ENCODE measurements around the gene HTR7. TPM values are rescaled to one million over a fixed set of nuclear protein-coding genes. Genes with fewer than 3 reads are reported as not detected.
A peak's percentile ranks its signal among the peaks of the same experiment; 100 is the strongest.

HTR7 gene
- total RNA-seq, 1 experiment from 2014 or later, result 0.62 TPM

GRCh38 chr10:90787393-90788198 is 70.2 kb downstream of the HTR7 start:
- Histone ChIP-seq H3K9me3 (ENCODE audit: low read length) (no peaks in the 10 kb centered on the region), H3K79me2 (ENCODE audit: low read length) (no peaks in the 10 kb centered on the region), H3K27me3 (ENCODE audit: low read length) (peaks cover 22% of the 10 kb centered on the region), H3K4me3 (ENCODE audit: low read length) (no peak overlapping the region), H3K9ac (ENCODE audit: low read length) (no peak overlapping the region), H3K36me3 (ENCODE audit: low read depth, low read length) (no peaks in the 10 kb centered on the region), H2AFZ (ENCODE audit: low read length) (no peak overlapping the region; the same call in 1 of the 2 replicates), H3F3A (ENCODE audit: low read length, unreplicated experiment) (no peaks in the 10 kb centered on the region), H3K27ac (ENCODE audit: low read length) (no peak overlapping the region), H3K4me2 (ENCODE audit: low read length) (no peak overlapping the region), H3K9me2 (replicated peaks; ENCODE audit: low read length) (no peaks in the 10 kb centered on the region), H4K20me1 (ENCODE audit: low read length) (no peaks in the 10 kb centered on the region), H3K4me1 (ENCODE audit: insufficient read depth, low read length) (no peaks in the 10 kb centered on the region)
- BruUV-seq (replicated peaks), result no TSS peak
- ATAC-seq (peak; percentile 64; the same call in 1 of the 2 replicates), DNase-seq (peak; percentile 55)
- TF ChIP-seq CTCF (conservative IDR thresholded peaks at IDR 0.05; ENCODE audit: low read depth, low read length) (peak; percentile 85), EZH2phosphoT487 (IDR thresholded peaks at IDR 0.05; ENCODE audit: borderline replicate concordance, low read length) (no peak), EZH2 (IDR thresholded peaks at IDR 0.05; ENCODE audit: low read length, unreplicated experiment) (no peak)
- ChIA-PET POLR2A (ENCODE audit: unreplicated experiment) (no interaction called here), CTCF (no interaction called here)
- intact Hi-C loops (cut with micrococcal nuclease), result loop anchor here (2.0 to 5.0 kb wide), 2 partner anchors 37 to 995 kb away; no protein-coding TSS in a partner anchor

GRCh38 chr10:90785782-90786181 is 72.1 kb downstream of the HTR7 start:
- H3K27ac ChIP-seq (ENCODE audit: low read length), result no peak overlapping the region
- intact Hi-C loops (cut with micrococcal nuclease), result loop anchor here (5.0 kb wide), 1 partner anchor 993 kb away; no protein-coding TSS in a partner anchor
- ChIA-PET POLR2A (ENCODE audit: unreplicated experiment) (no interaction called here), CTCF (no interaction called here)
- BruUV-seq (replicated peaks), result no TSS peak
- no peak for ATAC-seq
- no peak overlapping the region for H3K4me2 ChIP-seq (ENCODE audit: low read length)
- TF ChIP-seq EZH2 (IDR thresholded peaks at IDR 0.05; ENCODE audit: low read length, unreplicated experiment) (no peak), EZH2phosphoT487 (IDR thresholded peaks at IDR 0.05; ENCODE audit: borderline replicate concordance, low read length) (no peak), CTCF (conservative IDR thresholded peaks at IDR 0.05; ENCODE audit: low read depth, low read length) (no peak)
- no peak for DNase-seq
- H2AFZ ChIP-seq (ENCODE audit: low read length), result no peak overlapping the region
- no peak overlapping the region for H3K9ac ChIP-seq (ENCODE audit: low read length)
- H4K20me1 ChIP-seq (ENCODE audit: low read length), result no peaks in the 10 kb centered on the region
- no peaks in the 10 kb centered on the region for H3K9me3 ChIP-seq (ENCODE audit: low read length)
- H3K4me1 ChIP-seq (ENCODE audit: insufficient read depth, low read length), result no peaks in the 10 kb centered on the region
- no peaks in the 10 kb centered on the region for H3F3A ChIP-seq (ENCODE audit: low read length, unreplicated experiment)
- no peak overlapping the region for H3K4me3 ChIP-seq (ENCODE audit: low read length)
- peaks cover 10% of the 10 kb centered on the region; the same call in 1 of the 2 replicates for H3K27me3 ChIP-seq (ENCODE audit: low read length)
- H3K36me3 ChIP-seq (ENCODE audit: low read depth, low read length), result no peaks in the 10 kb centered on the region
- no peaks in the 10 kb centered on the region for H3K79me2 ChIP-seq (ENCODE audit: low read length)
- H3K9me2 ChIP-seq (replicated peaks; ENCODE audit: low read length), result no peaks in the 10 kb centered on the region

- POLR2A ChIA-PET (ENCODE audit: unreplicated experiment), result no interaction called here
Observed at GRCh38 chr10:90784771-90785170, 73.1 kb downstream of the HTR7 start.

More at GRCh38 chr10:90784771-90785170, 73.1 kb downstream of the HTR7 start:
- Histone ChIP-seq H3K9ac (ENCODE audit: low read length) (no peak overlapping the region), H3K27ac (ENCODE audit: low read length) (no peak overlapping the region), H3K9me2 (replicated peaks; ENCODE audit: low read length) (no peaks in the 10 kb centered on the region), H2AFZ (ENCODE audit: low read length) (no peak overlapping the region), H3K27me3 (ENCODE audit: low read length) (0 out of 2 replicates have a peak, but pooled peaks cover under 1% of the 10 kb centered on the region), H3K79me2 (ENCODE audit: low read length) (no peaks in the 10 kb centered on the region), H3F3A (ENCODE audit: low read length, unreplicated experiment) (no peaks in the 10 kb centered on the region), H4K20me1 (ENCODE audit: low read length) (no peaks in the 10 kb centered on the region), H3K4me2 (ENCODE audit: low read length) (no peak overlapping the region), H3K9me3 (ENCODE audit: low read length) (no peaks in the 10 kb centered on the region), H3K4me3 (ENCODE audit: low read length) (no peak overlapping the region), H3K4me1 (ENCODE audit: insufficient read depth, low read length) (no peaks in the 10 kb centered on the region), H3K36me3 (ENCODE audit: low read depth, low read length) (no peaks in the 10 kb centered on the region)
- DNase-seq, result no peak
- ATAC-seq, result no peak
- BruUV-seq (replicated peaks), result no TSS peak
- TF ChIP-seq CTCF (conservative IDR thresholded peaks at IDR 0.05; ENCODE audit: low read depth, low read length), result no peak
- intact Hi-C loops (cut with micrococcal nuclease), result loop anchor here (5.0 kb wide), 1 partner anchor 992 kb away; no protein-coding TSS in a partner anchor
- CTCF ChIA-PET, result no interaction called here

Data from PC-3 (cell line).